Type B pancreatic cell (in vitro differentiated cells): ENCODE measurements around the gene EDEM1. TPM values are rescaled to one million over a fixed set of nuclear protein-coding genes. Genes with fewer than 3 reads are reported as not detected.

Source experiments
- DNase-seq: peaks from one replicate; pipeline ENCODE4 v3.0.0; 2021; ENCODE audit warnings: mixed read lengths; ENCODE audit not compliant: unreplicated experiment; ENCODE audit errors: extremely low spot score
- H3K27ac Mint-ChIP-seq: 2 replicates; pipeline ENCODE4 v1.8.0; 2021; ENCODE audit warnings: mild to moderate bottlenecking, mixed read lengths
- H3K27me3 Mint-ChIP-seq: 2 replicates; pipeline ENCODE4 v1.8.0; 2021; ENCODE audit warnings: mixed read lengths
- H3K36me3 Mint-ChIP-seq: 2 replicates; pipeline ENCODE4 v1.8.0; 2021; ENCODE audit warnings: mixed read lengths
- H3K4me1 Mint-ChIP-seq: one replicate; pipeline ENCODE4 v1.8.0; 2021; ENCODE audit warnings: mixed read lengths; ENCODE audit not compliant: unreplicated experiment
- H3K4me3 Mint-ChIP-seq: 2 replicates; pipeline ENCODE4 v1.8.0; 2021; ENCODE audit warnings: mild to moderate bottlenecking, mixed read lengths
- H3K9me3 Mint-ChIP-seq: 2 replicates; pipeline ENCODE4 v1.8.0; 2021; ENCODE audit warnings: mixed read lengths
- CTCF ChIP-seq: fragments of 200-600 bp; sonication (generic); conservative IDR thresholded peaks from 2 replicates; pipeline ENCODE4 v1.5.0; 2021; ENCODE audit warnings: antibody characterized with exemption, mild to moderate bottlenecking
- long read RNA-seq: library from polyadenylated mRNA; unstranded; transcript quantifications from one replicate; pipeline ENCODE4 v2.0.0, GENCODE V29; 2020
- total RNA-seq: library from RNA; stranded (reverse); gene quantifications from 2 replicates; pipeline ENCODE4 v1.2.1, GENCODE V29; 2021; ENCODE audit warnings: low replicate concordance

EDEM1 gene
- 20.2 and 35.1 TPM in 2 replicates for total RNA-seq
- long read RNA-seq, full-length matches to known transcripts: 1 of 7 reads
- long read RNA-seq, partial matches to known transcripts: 2 of 7 reads
- long read RNA-seq, other reads (novel, unspliced or antisense): 4 of 7 reads

GRCh38 chr3:5187156-5187919 lies at the start of gene EDEM1:
Gene EDEM1 (plus strand): TSS chr3:5187707. CDS start chr3:5187806, 99 bp downstream.
- peak within 1 kb of the TSS; percentile 100 for H3K4me3 Mint-ChIP-seq
- peak within 1 kb of the TSS; percentile 99 for H3K27ac Mint-ChIP-seq
- TF ChIP-seq CTCF: no peak
- DNase-seq: peak; percentile 98
- H3K27me3 Mint-ChIP-seq: no peaks in the 10 kb centered on the region
- peaks cover 14% of the 10 kb centered on the region for H3K36me3 Mint-ChIP-seq
- H3K9me3 Mint-ChIP-seq: peaks cover 4% of the 10 kb centered on the region
- H3K4me1 Mint-ChIP-seq: peaks cover 42% of the 10 kb centered on the region

- H3K27me3 Mint-ChIP-seq: no peaks in the 10 kb centered on the region
- peak overlapping the region; percentile 80 for H3K27ac Mint-ChIP-seq
- H3K36me3 Mint-ChIP-seq: peaks cover 13% of the 10 kb centered on the region
- H3K4me1 Mint-ChIP-seq: peaks cover 35% of the 10 kb centered on the region
- no peak for DNase-seq
- no peak for TF ChIP-seq CTCF
- no peaks in the 10 kb centered on the region for H3K9me3 Mint-ChIP-seq
- H3K4me3 Mint-ChIP-seq: peak overlapping the region; percentile 38
Measured at GRCh38 chr3:5138214-5138981, 49.1 kb upstream of the EDEM1 start.

- DNase-seq: no peak
- Mint-ChIP-seq H3K4me3 (no peak overlapping the region), H3K27ac (no peak overlapping the region), H3K4me1 (peaks cover 36% of the 10 kb centered on the region), H3K36me3 (peaks cover 25% of the 10 kb centered on the region), H3K27me3 (no peaks in the 10 kb centered on the region), H3K9me3 (peaks cover 8% of the 10 kb centered on the region)
- TF ChIP-seq CTCF: no peak
Measured at GRCh38 chr3:5140230-5140621, 47.3 kb upstream of the EDEM1 start.

GRCh38 chr3:5140839-5141238 lies 46.7 kb upstream of the EDEM1 start:
- Mint-ChIP-seq H3K4me3 (no peak overlapping the region), H3K4me1 (peaks cover 36% of the 10 kb centered on the region), H3K27ac (no peak overlapping the region), H3K9me3 (peaks cover 8% of the 10 kb centered on the region), H3K36me3 (peaks cover 29% of the 10 kb centered on the region), H3K27me3 (no peaks in the 10 kb centered on the region)
- TF ChIP-seq CTCF: no peak
- DNase-seq: no peak

- Mint-ChIP-seq H3K4me3 (no peak overlapping the region), H3K36me3 (peaks cover 36% of the 10 kb centered on the region), H3K4me1 (peaks cover 28% of the 10 kb centered on the region), H3K27me3 (no peaks in the 10 kb centered on the region), H3K9me3 (peaks cover 8% of the 10 kb centered on the region), H3K27ac (no peak overlapping the region)
- DNase-seq: no peak
- no peak for TF ChIP-seq CTCF
Measured at GRCh38 chr3:5141760-5142159, 45.7 kb upstream of the EDEM1 start.
